Left forelimb (tissue), 1 donor: ENCODE data around the gene RYR2.

Experiments used
- DNase-seq: peaks from one replicate; pipeline ENCODE4 v3.0.0-alpha.2; 2018; ENCODE audit warnings: low spot score

Gene RYR2

GRCh38 chr1:237732657-237733056 is 690.7 kb downstream of the RYR2 start:
- DNase-seq = no peak

- no peak for DNase-seq
Measured at GRCh38 chr1:237736372-237737029, 694.5 kb downstream of the RYR2 start.

GRCh38 chr1:237737448-237737847 is 695.5 kb downstream of the RYR2 start:
- no peak for DNase-seq

GRCh38 chr1:237737938-237738610 is 696.1 kb downstream of the RYR2 start:
- no peak for DNase-seq

GRCh38 chr1:237740846-237741245 is 698.9 kb downstream of the RYR2 start:
- no peak for DNase-seq

- DNase-seq = no peak
Measured at GRCh38 chr1:237745545-237745944, 703.6 kb downstream of the RYR2 start.

GRCh38 chr1:237748171-237748960 is 706.4 kb downstream of the RYR2 start:
- no peak for DNase-seq

- no peak for DNase-seq
Measured at GRCh38 chr1:237749122-237749521, 707.1 kb downstream of the RYR2 start.

- no peak for DNase-seq
Measured at GRCh38 chr1:237751090-237751489, 709.1 kb downstream of the RYR2 start.

GRCh38 chr1:237754627-237755026 is 712.6 kb downstream of the RYR2 start:
- no peak for DNase-seq

- DNase-seq = no peak
Measured at GRCh38 chr1:237756304-237756967, 714.5 kb downstream of the RYR2 start.

- no peak for DNase-seq
Measured at GRCh38 chr1:237759377-237759776, 717.4 kb downstream of the RYR2 start.

- DNase-seq = no peak
Measured at GRCh38 chr1:237760951-237761350, 719.0 kb downstream of the RYR2 start.

GRCh38 chr1:237763137-237763536 is 721.2 kb downstream of the RYR2 start:
- DNase-seq = no peak

- DNase-seq = no peak
Measured at GRCh38 chr1:237763751-237764150, 721.8 kb downstream of the RYR2 start.

GRCh38 chr1:237769916-237770315 is 727.9 kb downstream of the RYR2 start:
- no peak for DNase-seq

- no peak for DNase-seq
Measured at GRCh38 chr1:237772009-237772408, 730.0 kb downstream of the RYR2 start.

GRCh38 chr1:237774246-237774645 is 732.3 kb downstream of the RYR2 start:
- DNase-seq = no peak

GRCh38 chr1:237779356-237779755 is 737.4 kb downstream of the RYR2 start:
- no peak for DNase-seq

- no peak for DNase-seq
Measured at GRCh38 chr1:237786066-237786719, 744.2 kb downstream of the RYR2 start.

GRCh38 chr1:237788069-237788468 is 746.1 kb downstream of the RYR2 start:
- DNase-seq = no peak

GRCh38 chr1:237789619-237790018 is 747.6 kb downstream of the RYR2 start:
- DNase-seq = no peak
